ENCODE results near the gene FARP1.
"Not testable (repeated sequence)": the region's sequence is repeated elsewhere in the genome, so short reads cannot be mapped to it uniquely, and the experiment has no call there.

The FARP1 gene

GRCh38 chr13:98411617-98412265 lies 268.8 kb downstream of the FARP1 start:
- TF ChIP-seq CTCF (conservative IDR thresholded peaks at IDR 0.05; ENCODE audit: low read depth, low read length): no peak
- H3K4me3 ChIP-seq (ENCODE audit: low read length): no peak overlapping the region
- DNase-seq (ENCODE audit: low read depth): no peak

GRCh38 chr13:98413278-98413677 lies 270.4 kb downstream of the FARP1 start:
- DNase-seq (ENCODE audit: low read depth); H3K4me3 ChIP-seq (ENCODE audit: low read length): not testable (repeated sequence)

GRCh38 chr13:98413796-98414195 lies 270.9 kb downstream of the FARP1 start:
- DNase-seq (ENCODE audit: low read depth): no peak
- no peak overlapping the region for H3K4me3 ChIP-seq (ENCODE audit: low read length)
- no peak for TF ChIP-seq CTCF (conservative IDR thresholded peaks at IDR 0.05; ENCODE audit: low read depth, low read length)

GRCh38 chr13:98415326-98416070 lies 272.6 kb downstream of the FARP1 start:
- TF ChIP-seq CTCF (conservative IDR thresholded peaks at IDR 0.05; ENCODE audit: low read depth, low read length): no peak
- no peak for DNase-seq (ENCODE audit: low read depth)

GRCh38 chr13:98416408-98416807 lies 273.5 kb downstream of the FARP1 start:
- TF ChIP-seq CTCF (conservative IDR thresholded peaks at IDR 0.05; ENCODE audit: low read depth, low read length): no peak
- DNase-seq (ENCODE audit: low read depth): no peak
- H3K4me3 ChIP-seq (ENCODE audit: low read length): no peak overlapping the region

More at GRCh38 chr13:98415326-98416070, 272.6 kb downstream of the FARP1 start:
- H3K4me3 ChIP-seq (ENCODE audit: low read length): no peak overlapping the region

- H3K4me3 ChIP-seq (ENCODE audit: low read length): no peak overlapping the region
- TF ChIP-seq CTCF (conservative IDR thresholded peaks at IDR 0.05; ENCODE audit: low read depth, low read length): no peak
- no peak for DNase-seq (ENCODE audit: low read depth)
Measured at GRCh38 chr13:98419786-98420553, 277.1 kb downstream of the FARP1 start.

- DNase-seq (ENCODE audit: low read depth): no peak
- no peak for TF ChIP-seq CTCF (conservative IDR thresholded peaks at IDR 0.05; ENCODE audit: low read depth, low read length)
Measured at GRCh38 chr13:98420554-98421175, 277.8 kb downstream of the FARP1 start.

More at GRCh38 chr13:98420554-98421175, 277.8 kb downstream of the FARP1 start:
- H3K4me3 ChIP-seq (ENCODE audit: low read length): no peak overlapping the region

Data from retinal pigment epithelial cell (primary cell).